ENCODE measurements around the gene PROC. TPM values are rescaled to one million over a fixed set of nuclear protein-coding genes. Genes with fewer than 3 reads are reported as not detected.
"Not testable (repeated sequence)": the region's sequence is repeated elsewhere in the genome, so short reads cannot be mapped to it uniquely, and the experiment has no call there.

Gene PROC
- total RNA-seq, 1 donor from 2014 or later = not detected

GRCh38 chr2:127392133-127392827 is 25.9 kb upstream of the PROC start:
- ATAC-seq = no peak
- no peak for DNase-seq
- intact Hi-C loops (cut with micrococcal nuclease) = no loop called here

DNA sequence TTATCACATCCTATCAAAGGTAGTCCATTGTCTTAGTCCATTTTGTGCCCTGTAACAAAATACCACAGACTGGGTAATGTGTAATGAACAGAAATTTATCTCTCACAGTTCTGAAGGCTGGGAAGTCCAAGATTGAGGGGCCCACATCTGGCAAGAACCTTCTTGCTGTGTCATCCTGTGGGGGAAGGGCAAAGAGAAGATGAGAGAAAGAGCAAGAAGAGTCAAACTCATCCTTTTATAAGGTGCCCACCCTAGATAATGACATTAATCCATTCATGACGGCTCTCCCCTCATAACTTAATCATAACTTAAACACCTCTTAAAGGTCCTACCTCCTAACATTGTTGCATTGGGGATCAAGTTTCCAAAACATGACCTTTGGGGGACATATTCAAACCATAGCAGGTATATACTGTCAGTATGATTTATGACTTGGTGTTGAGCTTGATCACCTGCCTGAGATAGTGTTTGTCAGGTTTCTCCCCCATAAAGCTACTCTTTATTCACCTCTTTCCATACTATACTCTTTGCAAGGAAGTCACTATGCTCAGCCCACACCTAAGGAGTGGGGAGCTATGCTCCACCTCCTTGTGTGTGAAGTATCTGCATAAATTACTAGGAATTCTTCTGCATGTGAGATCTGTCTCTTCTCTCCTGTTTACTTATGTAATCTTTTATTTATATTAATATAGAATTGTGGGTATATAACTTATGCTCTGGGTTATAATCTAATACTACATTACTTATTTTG is 25.2 kb upstream of the PROC start:
- ATAC-seq (no peak), DNase-seq (no peak)
- intact Hi-C loops (cut with micrococcal nuclease) = no loop called here

GRCh38 chr2:127394492-127394891 is 23.7 kb upstream of the PROC start:
- DNase-seq = no peak
- ATAC-seq = no peak
- intact Hi-C loops (cut with micrococcal nuclease) = no loop called here

- ATAC-seq = peak; percentile 23
- DNase-seq = no peak
- intact Hi-C loops (cut with micrococcal nuclease) = no loop called here
These were observed 20.5 kb upstream of the PROC start for GRCh38 chr2:127397568-127398238.

- DNase-seq (peak; percentile 78), ATAC-seq (peak; percentile 92)
- intact Hi-C loops (cut with micrococcal nuclease) = no loop called here
These were observed 20.0 kb upstream of the PROC start for GRCh38 chr2:127398239-127398590.

GRCh38 chr2:127400533-127400896 is 17.7 kb upstream of the PROC start:
- no peak for ATAC-seq

GRCh38 chr2:127400897-127401756 is 17.1 kb upstream of the PROC start:
- ATAC-seq = no peak
- DNase-seq = no peak
- intact Hi-C loops (cut with micrococcal nuclease) = no loop called here

More at GRCh38 chr2:127400533-127400896, 17.7 kb upstream of the PROC start:
- intact Hi-C loops (cut with micrococcal nuclease) = no loop called here
- no peak for DNase-seq

DNA sequence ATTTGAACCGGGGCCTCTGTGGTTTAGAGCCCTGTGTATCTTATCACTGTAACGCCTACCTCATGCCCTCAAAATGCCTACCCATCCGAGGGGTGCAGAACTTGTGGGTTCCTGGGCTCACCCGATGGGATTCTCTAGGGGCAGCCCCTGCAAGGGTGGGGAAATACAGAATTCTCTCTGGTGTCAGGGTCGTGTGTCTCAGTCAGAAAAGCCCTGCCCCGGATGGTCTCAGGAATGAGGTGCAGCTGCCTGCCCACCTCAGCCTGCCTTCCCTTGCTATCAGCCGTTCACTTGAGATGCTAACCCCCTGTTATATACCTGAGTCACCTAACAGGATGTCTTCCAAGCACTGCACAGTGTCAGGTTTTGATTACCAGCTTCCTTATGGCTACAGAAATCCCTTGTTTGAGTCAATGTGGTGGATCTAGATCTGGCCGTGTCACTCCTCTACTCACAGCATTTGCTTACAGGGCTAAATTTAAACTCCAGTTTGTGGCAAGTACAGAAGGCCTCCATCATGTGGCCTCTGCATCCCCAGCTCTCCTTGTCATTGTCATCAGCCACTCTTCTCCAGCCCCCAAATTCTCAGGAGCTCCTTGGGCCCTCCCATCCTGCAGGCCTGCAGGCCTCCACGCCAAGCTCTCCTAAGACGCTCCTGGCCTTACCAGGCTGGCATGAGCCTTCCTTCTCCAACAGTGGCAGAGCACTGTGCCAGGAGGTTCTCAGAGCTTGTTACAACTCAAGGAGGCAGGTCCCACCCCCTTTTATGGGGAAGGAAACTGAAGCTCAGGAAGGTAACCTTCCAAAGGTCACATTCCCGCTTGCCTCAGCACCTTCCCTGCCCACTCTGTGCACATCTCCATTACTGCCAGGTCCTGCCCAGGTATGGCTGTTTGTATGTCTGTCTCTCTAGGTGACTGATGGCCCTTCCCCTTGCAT is 16.2 kb upstream of the PROC start:
- intact Hi-C loops (cut with micrococcal nuclease) = no loop called here
- DNase-seq (no peak), ATAC-seq (no peak)

- ATAC-seq (no peak), DNase-seq (no peak)
- intact Hi-C loops (cut with micrococcal nuclease) = no loop called here
These were observed 14.8 kb upstream of the PROC start for GRCh38 chr2:127403460-127403859.

DNA sequence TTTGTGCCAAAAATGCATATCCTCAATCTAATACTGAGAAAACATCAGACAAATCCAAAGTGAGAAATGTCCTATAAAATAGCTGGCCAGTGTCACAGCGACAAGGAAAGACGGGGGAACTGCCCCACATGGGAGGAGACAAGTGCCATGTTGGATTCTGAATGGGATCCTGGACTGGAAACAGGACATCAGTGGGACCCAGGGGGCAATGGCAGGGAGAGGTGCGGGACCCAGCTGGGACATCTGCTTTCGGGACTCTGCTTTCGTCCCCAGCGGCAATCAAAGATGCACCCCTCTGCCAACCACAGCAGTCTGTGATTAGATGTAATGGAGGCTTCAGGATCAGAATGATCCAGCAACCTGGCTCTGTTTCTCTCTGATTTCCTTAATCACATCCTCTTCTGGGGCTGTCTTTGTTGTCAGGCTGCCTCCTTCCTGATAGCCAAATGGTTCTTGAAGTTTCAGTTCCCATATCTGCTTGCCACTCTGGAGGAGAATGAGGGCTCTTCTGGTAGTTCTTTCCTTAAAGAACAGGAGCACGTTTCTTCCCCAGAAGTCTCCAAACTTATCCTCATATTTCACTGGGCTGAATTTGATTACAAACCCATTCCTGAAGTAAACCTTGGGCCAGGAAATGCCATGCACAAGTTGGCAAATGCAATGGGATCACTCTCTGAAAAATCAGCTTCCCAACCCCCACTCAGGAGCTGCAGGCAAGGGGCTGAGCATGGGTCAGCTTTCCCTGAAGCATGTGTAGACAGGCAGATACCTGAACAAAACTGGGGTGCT is 13.6 kb upstream of the PROC start:
- intact Hi-C loops (cut with micrococcal nuclease) = no loop called here
- DNase-seq (no peak), ATAC-seq (no peak)

DNA sequence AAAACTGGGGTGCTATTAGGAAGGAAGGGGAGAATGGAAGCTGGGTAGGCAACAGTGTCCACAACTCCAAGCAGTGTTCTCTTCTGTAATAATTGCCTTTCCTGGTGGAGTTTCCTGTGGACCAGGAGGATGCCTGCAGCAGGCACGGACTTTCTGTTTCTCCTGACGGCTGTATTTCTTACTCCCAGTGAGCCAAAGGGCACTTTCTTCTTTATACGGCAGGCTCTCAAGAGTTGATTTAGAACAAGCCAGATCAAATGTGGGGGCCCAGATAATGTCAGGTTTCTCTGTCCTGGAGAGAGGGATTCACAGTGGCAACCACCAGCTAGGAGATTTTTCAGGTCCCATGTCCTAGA is 13.0 kb upstream of the PROC start:
- DNase-seq (no peak), ATAC-seq (no peak)
- intact Hi-C loops (cut with micrococcal nuclease) = no loop called here

DNA sequence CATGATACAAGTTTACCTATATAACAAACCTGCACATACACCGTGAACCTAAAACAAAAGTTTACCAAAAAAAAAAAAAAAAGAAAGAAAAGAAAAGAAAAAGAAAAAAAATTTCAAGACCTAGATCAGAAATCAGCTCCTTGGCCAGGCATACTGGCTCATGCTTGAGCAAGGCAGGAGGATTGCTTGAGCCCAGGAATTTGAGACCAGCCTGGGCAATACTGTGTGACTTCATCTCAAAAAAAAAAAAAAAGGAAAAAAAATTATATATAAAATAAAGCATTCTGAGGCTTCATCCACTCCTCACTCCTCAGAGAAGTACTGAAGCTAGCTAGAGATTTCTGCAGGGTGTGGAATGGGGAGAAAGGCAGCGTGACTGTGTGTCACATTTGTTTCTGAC is 11.8 kb upstream of the PROC start:
- intact Hi-C loops (cut with micrococcal nuclease) = no loop called here

GRCh38 chr2:127407091-127407490 is 11.1 kb upstream of the PROC start:
- intact Hi-C loops (cut with micrococcal nuclease) = no loop called here
- no peak for DNase-seq
- no peak for ATAC-seq

More for the DNA sequence above, 11.8 kb upstream of the PROC start:
- ATAC-seq (no peak), DNase-seq (no peak)

- DNase-seq (no peak), ATAC-seq (peak; percentile 34)
- intact Hi-C loops (cut with micrococcal nuclease) = no loop called here
These were observed 10.6 kb upstream of the PROC start for GRCh38 chr2:127407661-127408003.

- DNase-seq (peak; percentile 97), ATAC-seq (peak; percentile 95)
- intact Hi-C loops (cut with micrococcal nuclease) = no loop called here
These were observed 10.0 kb upstream of the PROC start for GRCh38 chr2:127408004-127408806.

GRCh38 chr2:127408807-127409099 is 9.5 kb upstream of the PROC start:
- ATAC-seq = no peak
- intact Hi-C loops (cut with micrococcal nuclease) = no loop called here
- no peak for DNase-seq

- ATAC-seq; DNase-seq; intact Hi-C loops (cut with micrococcal nuclease): not testable (repeated sequence)
These were observed 8.5 kb upstream of the PROC start for GRCh38 chr2:127409716-127410115.

Data from left ventricle myocardium superior (tissue), 1 donor.